ENCODE data around the gene ARHGAP23.

ARHGAP23 gene

DNA sequence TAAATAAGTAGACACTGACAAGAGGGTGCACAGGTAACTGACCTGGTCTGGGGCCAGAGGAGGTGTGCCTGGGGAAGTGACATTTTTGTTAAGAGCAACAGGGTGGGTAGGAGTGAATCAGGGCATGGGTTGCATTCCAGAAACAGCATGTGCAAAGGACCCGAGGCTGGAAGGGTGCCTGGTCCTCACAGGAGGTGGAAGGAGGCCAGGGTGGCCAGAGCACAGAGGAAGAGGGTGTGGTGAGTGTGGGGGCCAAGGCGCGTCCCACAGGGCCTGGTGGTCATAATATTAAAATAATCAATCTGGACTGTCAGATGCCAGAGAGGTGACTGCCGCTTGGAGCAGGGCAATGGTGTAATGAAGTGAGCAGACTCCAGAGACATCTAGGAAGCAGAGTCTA, 14.3 kb downstream of the ARHGAP23 start:
- no peak for DNase-seq

DNA sequence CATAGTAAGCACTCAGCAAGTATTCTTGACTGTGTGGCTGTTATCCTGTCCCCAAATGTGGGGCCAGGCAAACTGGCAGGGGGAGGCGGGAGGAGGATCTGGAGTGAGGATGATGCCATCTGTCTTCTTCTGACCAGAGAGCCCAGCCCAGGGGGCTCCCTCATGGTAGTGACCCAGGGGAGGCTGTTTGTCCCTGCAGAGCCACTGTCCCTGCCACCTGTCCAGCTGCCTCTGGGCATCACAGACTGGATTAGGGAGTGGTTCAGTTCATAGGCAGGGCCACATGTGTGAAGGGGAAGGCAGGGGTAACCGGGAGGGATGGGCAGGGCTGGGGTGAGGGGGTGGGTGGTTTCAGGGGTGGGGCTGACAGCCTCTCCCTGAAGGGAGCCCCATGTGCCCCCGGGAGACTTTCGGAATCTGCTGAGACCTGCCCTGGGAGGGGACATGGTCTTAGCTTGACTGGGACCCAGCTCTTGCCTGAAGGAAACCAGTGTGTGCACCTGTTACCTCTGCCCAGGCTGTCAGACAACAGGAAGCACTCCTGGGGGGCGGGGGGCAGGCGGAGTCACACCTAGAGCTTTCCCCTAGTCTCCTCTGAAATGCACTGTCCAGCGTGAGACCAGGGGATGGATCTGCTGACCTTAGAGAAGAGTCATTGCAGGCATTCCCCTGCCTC, 15.2 kb downstream of the ARHGAP23 start:
- no peak for DNase-seq

DNA sequence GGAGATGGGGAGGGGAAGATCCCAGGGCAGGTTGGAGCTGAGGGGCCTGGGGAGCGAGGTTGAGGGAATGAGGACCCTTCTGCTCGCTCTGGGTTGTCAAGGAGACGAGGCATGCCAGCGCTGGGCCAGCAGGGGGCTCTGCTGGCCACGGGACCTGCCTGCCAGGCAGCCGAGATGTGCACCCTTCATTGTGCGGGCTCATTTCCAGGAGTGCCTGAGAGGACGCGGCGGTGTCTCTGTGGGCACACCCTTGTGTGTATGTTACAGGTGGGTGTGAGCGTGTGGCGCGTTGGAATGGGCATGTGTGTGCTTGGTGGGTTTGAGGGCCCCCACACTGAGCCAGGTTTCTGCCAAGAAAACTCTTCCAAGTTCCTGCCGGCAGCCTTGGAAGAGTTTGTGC, 15.9 kb downstream of the ARHGAP23 start:
- DNase-seq: no peak

DNA sequence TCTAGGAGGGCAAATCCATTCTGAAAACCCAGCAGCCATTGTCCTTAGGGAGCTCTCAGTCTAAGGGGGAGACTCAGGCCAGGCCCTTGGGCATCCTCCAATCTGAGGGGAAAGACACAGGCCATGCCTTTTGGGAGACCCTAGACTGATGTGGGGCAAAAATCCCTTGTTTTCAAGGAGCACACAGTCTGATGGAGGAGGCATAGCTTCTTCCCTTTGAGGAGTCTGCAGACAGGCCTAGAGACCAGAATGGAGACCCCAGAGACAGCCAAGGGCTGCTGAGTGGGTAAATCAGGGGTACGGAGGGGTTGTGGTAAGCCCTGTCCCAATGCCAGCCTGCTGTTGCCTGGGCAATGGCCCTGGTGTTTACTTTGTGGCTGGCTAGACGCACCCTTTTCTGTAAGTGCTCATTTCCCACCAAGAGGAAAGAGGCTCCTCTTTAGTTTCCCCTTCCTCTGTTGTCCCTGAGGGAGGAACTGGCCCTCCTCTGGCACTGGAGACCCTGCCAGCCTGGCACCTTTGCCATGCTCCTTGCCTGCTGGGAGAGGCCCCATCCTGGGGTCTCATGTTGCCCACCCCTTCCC, 19.3 kb downstream of the ARHGAP23 start:
- no peak for DNase-seq

DNA sequence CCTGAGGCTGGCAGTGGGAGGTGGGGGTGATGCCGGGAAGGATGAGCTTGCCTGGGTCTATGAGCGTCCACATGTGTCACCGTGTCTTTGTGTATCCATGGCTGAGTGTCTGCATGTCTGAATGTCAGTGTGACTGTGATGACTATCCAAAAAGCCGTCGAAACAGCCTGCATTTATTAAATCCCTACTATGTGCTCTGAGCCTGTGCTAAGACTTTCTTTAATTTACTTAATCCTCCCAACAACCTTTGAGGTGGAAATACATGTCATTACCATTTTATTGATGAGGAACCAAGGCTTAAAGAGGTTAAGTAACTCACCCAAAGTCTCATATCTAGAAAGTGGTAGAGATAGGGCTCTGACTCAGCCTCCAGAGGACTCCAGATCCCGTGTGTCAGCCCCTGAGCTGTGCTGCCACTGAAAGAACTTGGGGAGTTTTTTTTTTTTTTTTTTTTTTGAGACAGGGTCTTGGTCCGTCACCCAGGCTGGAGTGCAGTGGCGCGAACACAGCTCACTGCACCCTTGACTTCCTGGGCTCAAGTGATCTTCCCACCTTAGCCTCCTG, 20.0 kb downstream of the ARHGAP23 start:
- DNase-seq: no peak

DNA sequence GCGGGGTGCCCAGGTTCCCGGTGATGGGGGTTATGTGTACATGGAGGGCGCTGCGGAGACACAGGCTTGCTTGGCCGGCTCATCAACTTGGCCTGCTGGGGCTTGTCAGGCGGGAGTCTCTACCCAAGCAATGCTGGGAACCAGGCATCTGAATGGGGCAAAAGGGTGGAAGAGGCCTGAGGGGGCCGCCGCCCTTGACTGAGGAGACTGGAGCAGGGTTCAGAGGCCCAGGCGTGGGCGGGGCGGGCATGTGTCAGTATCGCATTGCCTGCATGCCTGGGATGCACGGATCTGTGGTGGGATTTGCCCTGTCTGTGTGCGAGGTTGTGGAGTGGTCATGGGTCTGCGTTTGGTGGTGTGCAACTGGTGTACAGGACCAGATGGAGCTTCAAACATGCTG, 21.1 kb downstream of the ARHGAP23 start:
- no peak for DNase-seq

DNA sequence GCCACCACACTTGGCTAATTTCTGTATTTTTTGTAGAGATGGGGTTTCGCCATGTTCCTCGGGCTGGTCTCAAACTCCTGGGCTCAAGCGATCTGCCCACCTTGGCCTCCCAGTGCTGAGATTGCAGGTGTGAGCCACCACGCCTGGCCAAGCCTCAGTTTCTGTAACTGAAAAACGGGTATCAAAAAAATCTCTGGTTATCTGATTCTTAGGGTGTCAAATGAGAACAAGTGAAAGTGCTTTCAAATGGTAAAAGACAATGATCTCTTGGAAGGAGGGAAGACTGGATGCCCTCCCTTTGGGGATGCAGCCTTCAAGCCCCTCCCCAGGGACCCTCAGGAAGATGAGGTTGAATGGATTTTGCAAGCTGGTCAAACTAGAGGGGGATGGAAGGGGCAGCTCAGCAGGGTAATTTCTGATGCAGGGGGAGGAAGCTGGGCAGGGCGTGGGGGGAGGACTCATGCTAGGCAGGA, 22.3 kb downstream of the ARHGAP23 start:
- DNase-seq: no peak

DNA sequence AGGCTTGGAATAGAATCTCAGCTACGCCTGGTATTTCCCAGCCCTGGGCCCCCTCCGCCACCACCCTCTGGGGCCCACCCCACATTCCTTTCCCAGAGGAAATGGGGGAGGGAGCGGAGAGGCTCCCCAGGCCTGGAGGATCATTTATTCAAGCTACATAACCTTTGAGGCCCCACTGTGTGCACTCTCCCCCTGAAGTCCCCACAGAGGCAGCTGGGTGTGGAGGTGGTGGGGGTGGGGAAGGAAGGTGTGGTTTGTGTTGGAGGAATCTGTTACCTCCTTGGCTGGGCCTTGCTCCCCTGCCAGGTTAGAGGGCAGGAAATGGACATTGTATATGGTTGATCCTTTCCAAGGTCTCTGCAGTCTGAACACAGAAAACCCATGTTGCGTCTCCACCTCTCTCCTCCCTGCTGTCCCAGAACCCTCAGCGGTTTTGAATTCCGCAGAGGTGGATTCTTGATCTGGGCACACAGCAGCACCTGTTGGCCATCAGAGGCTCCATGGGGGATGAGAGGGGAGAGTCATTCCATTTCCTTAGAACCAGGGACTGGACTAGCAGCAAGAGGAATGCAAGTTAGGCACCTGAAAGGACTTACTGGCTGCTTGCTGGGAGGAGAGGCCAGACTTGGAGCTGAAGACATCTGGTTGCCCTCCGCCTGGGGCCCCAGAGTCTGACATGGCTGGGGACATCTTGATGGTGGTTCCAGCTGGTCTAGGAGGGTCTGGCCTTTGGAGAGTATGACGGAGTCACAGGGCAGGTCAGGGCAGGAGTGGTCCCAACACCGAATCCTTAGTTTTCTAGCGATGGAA, 23.0 kb downstream of the ARHGAP23 start:
- DNase-seq: no peak

DNA sequence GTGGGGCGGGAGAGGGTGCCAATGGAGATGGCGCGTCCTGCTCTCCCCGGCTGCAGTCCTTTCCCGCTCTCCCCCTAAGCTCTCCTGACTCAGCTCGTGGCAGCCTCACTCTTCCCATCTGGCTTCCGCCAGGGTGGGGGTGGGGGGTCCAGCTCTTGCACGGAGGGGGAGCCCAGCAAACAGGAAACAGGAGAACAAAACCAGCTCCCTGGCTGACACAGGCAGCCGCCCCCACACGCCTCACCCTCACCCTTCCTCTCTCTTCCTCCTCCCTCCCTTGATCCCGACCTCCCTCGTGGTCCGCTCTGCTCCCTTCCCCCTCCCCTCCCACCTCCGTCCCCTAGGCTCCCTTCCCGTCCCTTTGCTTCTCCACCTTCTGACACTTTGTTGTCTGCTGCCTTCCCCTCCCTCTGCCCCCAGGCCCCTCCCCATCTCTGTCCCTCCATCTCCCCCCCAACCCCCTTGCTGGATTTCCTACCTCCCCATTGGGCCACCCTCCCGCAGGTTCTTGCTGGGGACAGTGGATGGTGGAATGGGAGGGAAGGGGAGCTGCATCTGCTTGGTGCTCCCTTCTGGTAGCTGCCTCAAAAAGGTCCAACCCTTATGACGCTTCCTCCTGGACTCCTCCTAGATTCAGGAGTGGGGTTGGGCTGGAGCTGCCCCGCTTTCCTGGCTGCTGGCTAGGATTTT, 23.7 kb downstream of the ARHGAP23 start:
- DNase-seq: no peak

DNA sequence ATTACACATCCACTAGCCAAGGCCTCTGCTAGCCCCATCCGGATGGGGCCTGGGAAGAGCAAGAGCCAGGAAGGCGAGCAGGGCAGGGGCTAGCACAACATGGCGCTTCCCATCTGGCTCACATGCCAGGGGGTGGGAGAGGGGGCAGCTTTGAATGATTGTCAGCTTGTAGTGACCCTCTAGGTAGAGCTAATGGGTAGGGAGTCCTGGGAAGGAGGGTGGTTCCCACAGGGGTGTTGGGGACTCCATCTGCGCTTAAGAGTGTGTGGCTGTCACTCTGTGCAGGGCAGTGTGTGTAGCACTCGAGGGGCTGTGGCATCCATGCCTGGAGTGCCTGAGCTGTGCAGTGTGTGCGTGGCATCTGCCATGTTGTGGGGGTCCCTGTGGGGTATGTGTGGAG, 24.5 kb downstream of the ARHGAP23 start:
- DNase-seq: no peak

DNA sequence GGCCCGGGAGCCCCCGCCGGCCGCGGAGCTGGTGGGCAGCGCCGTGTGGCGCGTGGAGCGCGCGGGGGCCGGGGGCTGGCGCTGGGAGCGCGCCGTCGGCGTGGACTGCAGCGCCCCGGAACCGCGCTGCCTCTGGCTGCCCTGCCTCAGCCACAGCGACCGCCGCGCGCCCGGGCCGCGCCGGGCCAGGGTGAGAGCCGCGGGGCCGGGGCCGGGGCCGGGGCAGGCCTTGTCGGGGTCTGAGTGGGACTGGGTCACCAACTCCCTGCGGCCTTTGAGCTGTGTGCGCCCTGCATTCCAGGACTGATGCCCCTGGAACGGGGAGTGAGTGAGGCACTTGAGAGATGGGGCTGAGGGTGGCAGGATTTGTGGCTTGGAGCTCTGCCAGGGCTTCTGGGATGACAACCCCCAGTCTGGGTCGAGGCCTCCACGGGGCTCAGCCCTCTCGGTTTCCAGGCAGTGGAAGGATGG, 25.7 kb downstream of the ARHGAP23 start:
- DNase-seq: no peak

DNA sequence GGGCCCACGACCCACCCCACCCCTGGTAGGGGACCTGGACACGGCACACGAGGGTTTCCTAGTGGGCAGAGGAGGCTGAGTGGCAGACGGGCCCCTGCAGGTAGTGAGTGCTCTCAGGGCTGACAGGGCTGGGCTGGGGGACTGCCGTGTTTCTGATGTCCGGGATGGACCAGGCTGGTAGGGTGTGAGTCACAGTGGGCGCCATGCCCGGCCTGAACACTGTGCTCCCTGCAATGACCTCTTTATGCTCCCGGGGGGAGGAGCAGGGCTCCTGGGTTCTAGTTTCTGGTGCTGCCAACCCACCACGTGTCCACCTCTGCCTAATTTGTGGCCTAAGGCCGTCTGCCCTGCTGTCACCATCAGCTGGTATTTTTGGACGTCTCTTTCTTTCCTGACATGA, 26.3 kb downstream of the ARHGAP23 start:
- no peak for DNase-seq

DNA sequence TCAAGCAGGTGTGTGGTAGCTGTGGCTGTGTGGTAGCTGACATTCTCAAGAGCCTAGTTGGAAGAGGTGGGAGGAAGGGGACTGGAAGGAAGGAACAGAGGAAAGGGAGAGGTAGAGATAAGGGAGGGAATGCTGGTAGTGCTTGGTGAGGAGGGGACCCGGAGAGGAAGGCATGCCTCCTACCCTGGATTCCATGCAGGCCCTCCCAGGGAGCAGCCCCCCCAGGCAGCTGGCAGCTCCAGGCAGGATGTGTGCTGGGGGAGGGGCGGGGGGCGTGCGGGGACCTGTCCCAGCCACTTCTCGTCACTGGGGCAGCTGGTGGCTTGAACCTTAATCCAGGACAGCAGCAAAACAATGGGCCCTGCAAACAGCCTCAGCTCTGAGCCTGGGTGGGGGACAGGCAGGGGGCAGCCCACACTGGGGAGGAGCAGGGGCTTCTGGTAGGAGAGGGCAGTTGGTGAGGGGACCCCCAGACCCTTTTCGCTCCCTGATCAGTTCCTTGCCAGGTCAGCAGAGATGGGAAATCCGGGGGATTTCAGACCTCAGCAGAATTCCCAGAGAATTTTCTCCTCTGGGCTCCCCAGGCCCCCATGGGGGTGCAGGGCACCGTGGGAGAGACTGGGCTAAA, 27.1 kb downstream of the ARHGAP23 start:
- DNase-seq: no peak

DNA sequence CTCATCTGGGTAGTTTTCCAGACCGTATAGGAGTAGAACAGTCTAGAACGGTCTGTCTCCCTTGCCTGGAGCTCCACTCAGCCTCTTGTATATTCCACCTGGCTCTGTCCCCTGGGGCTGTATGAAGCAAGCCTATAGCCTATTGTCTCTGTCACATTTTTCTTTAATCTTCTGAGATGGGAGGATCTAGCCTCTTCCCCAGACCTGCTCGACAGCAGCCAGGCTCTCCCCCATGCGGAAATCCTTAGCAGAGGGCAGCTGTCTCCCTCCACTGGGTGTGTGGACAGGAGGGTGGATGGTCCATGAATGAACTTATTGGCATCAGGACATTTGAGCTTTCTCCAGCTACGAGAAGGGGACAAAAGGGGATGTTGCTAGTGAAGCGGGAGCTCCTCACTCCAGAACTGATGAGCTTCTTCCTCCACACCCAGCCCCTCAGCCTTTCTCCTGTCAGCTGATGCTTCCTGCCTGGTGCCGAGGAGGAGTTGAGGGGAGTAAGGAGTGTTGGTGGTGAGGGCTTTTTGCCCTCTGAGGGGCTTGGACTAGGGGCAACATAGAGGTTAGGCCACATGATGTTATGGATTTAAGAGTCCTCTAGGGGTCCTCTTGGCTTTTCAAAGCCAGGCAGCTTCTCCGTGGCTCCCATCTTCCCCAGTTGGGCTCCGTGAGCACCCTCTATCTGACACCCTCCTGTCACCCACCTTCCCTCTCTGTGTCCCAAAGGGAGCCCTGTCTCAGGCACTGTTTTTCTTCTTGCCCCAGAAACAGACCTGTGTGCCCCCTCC, 28.0 kb downstream of the ARHGAP23 start:
- no peak for DNase-seq

DNA sequence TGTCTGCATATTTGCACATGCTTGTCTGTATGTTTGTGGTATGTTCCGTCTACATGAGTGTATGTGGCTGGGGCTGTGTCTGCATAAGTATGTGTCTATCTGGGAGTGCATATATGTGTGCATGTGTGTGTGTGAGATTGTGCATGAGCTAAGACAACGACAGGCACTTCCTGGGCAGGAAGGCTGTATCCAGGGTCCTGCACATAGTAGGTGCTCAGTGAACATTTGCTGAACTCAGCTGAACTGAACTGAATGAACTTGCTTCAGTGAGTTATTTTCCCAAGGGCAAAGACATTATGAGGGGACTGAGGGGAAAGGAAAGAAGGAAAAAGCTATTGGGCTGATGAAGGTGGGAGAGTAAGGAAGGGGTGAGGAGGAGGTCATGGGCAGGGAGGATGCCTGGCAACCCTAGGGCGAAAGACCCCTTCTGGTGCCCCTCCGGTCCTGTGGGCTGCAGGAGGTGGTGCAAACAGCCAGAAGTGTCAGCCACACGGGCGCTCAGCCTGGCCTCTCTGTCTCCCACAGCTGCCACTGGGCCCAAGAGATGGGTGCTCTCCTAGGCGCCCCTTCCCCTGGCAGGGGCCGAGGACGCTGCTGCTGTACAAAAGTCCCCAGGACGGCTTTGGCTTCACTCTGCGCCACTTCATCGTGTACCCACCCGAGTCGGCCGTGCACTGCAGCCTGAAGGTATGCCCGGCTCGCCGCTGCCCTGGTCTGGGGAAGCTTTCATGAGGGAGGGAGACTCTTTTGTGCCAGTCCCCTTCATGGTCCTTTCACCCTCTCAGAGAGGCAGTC, 29.5 kb downstream of the ARHGAP23 start:
- no peak for DNase-seq

DNA sequence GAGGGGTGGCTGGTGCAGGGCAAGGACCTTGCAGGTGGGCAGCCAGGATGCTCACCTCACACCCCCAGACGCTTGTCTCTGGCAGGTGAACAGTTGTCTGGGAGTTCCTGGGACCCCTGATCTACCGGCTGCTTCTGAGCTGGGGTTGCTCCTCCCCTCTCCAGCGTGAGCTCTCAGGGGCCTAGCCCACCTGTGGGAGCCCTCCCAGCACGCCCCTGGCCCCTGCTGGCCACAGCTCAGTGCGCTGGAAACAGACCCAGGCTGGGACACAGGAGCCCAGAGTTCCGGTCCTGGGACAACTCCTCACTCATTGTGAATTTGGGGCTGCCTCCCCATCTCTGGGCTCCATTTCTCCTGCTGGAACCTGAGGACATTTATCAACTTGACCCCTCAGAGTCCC, 30.3 kb downstream of the ARHGAP23 start:
- no peak for DNase-seq

DNA sequence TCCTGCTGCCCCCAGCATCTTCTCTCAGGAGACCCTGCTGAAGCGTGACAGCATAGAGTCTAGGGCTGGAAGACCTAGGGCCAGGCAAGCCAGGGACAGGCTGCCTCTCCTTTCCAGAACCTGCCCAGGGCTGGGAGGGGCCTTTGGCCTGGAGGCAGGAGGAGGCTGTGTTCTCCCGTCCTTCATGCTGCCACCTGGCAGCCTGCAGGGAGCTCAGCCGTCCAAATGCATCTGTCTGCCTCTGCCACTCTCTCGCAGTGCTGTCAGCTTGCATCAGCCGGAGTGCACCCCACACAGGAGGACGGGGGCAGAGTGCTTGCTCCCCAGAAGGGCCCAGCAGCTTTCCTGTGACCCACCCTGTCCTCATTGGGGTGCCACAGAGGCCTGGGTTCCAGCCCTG, 31.3 kb downstream of the ARHGAP23 start:
- no peak for DNase-seq

DNA sequence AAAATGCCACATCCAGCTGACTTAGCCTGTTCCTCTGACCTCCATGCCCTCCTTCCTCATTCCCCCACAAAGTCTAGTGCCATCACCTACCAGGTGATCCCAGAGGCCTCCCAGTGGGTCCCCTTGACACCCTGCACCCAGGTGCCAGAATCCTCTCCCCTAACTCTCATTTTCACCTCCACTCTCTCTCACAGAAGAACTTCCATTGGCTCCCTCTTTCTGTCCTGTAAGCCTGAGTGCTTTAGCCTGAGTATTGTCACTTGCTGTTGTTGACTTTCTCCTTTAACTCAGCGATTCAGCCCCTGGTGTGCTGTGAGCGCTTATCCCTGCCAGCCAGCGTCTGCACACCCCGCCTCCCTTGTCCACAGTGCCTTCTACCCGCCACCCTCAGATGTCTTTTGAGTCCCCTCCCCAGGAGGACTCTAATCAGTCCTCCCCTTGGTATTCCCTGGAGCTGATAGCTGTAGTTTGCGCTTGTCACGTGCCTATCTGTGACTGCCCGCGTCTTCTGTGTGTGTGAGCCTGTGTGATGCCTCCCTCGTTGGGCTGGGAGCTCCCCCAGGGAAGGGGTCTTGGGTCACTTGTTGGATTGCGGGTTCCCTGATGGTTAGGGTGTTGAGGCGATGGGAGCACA, 31.9 kb downstream of the ARHGAP23 start:
- no peak for DNase-seq

DNA sequence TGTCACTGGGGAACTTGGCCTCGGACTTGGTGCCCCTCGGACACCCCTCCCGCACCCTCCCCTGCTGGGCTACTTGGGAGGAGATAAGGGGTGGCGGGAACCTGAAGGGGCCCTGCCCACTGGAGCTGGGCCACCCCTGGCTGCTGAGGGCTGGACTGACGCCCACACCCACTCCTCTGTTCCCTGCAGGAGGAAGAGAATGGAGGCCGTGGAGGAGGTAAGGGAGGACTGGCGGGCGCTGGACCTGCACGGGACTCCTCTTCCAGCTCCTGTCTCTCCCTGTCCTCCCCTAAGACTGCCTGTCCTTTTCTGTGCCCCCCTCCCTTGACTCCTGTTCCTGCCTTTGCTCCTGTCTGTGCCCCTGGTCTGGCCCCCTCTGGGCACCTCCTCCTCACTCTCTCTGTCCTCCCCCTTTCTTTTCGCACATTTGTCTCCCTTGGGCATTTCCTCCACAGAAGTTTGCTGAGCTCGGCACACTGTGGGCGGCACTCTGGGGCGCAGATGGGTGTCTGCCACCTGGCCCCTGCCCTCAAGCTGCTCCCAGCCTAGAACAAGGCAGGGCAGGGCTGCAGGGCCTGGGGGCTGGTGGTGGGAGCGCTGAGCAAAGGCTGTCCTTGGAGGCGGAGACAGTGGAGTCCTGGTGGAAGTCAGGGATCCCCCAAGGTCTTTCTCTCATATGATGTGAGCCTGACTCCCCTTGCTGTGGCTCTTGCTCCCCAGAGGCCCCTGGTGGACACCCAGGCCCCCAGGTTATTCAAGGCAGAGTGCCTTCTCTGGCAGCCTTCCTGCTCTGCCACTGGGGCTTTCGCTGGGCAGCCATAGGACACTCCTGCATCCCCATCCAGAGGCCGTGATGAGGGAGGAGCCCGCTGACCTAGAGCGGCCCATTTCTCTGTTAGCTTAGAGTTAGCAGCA, 32.7 kb downstream of the ARHGAP23 start:
- no peak for DNase-seq

Data from SIG-M5 (cell line).